NCI-H748 (cell line): ENCODE results near the gene NTRK1.

Experiments used
- DNase-seq: peaks from one replicate; lab custom pipeline; 2025; ENCODE audit not compliant: unreplicated experiment; lab: John Stamatoyannopoulos, UW

Gene NTRK1

GRCh38 chr1:156879876-156880275 lies 19.2 kb downstream of the NTRK1 start:
- DNase-seq = no peak

GRCh38 chr1:156880473-156880872 lies 19.8 kb downstream of the NTRK1 start:
- no peak for DNase-seq

GRCh38 chr1:156881101-156881500 lies 20.4 kb downstream of the NTRK1 start:
- no peak for DNase-seq

- no peak for DNase-seq
These were observed 21.0 kb downstream of the NTRK1 start for GRCh38 chr1:156881663-156882062.

GRCh38 chr1:156882543-156882942 lies 21.9 kb downstream of the NTRK1 start:
- DNase-seq = no peak

- no peak for DNase-seq
These were observed 23.3 kb downstream of the NTRK1 start for GRCh38 chr1:156883919-156884318.

DNA sequence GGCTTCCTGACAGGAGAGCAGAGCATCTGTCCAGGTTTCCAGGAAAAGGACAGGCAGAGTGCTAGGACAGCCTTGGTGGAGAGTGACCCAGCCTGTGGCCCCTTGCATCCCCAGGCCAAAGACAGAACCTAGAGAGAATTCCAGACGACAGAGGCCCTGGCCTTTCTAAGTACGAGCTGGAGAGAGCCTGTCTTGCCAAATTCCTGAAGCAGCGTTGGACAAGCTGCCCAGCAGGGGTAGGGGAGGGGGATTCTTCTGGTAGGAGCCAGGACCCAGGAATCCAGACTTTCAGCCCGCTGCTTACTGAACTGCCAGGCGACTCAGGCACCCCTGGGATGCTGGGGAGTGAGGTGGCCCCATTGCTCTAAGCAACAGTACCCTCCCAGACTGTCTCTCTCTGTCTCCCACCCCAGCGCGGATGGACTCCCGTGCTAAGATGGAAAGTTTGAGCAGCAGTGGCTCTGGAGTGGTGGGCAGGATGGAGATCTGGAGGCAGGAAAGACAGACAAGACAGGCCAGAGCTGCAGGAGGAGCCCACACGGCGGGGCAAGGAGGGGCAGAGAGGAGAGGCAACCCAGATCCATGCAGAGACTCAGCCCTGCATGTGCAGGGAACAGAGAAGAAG lies 24.0 kb downstream of the NTRK1 start:
- DNase-seq = no peak

DNA sequence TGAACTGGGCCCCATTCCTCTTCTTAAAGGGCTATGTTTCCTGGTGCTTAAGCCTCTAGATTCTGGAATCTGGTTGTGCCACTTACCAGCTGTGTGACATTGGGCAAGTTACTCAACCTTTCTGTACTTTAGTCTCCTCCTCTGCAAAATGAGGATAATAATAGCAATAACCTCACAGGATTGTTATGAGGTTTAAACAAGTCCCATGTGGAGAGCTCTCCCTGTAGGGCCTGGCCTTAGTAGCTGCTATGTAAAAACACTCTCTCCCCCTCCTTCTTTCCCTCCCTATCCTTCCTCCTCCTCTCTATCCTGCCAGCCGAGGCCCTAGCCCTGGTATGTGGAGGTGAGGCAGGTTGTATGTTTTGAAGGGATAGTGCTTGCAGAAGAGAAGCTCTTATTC lies 24.6 kb downstream of the NTRK1 start:
- DNase-seq = no peak

- DNase-seq = no peak
These were observed 25.3 kb downstream of the NTRK1 start for GRCh38 chr1:156885880-156886355.

- DNase-seq = no peak
These were observed 26.1 kb downstream of the NTRK1 start for GRCh38 chr1:156886583-156887281.

DNA sequence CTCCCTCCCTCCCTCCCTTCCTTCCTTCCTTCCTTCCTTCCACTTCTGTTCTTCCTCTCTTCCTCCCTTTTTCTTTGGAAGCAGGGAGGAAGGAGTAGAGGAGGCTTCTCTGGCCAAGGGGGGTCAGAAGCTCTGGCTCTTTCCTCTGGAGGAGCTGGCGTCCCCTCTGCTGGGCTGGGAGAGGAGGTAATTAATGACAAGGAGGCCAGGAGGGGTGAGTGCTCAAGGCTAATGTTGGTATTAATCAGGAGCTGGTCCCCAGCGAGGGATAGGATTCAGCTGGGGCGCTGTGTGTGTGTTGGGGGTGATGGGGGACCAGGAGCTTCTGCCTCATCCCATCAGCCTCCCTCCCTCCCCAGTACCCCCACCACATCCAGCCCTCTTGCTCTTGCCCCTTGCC lies 26.7 kb downstream of the NTRK1 start:
- DNase-seq = no peak

GRCh38 chr1:156887734-156888133 lies 27.1 kb downstream of the NTRK1 start:
- DNase-seq = no peak

DNA sequence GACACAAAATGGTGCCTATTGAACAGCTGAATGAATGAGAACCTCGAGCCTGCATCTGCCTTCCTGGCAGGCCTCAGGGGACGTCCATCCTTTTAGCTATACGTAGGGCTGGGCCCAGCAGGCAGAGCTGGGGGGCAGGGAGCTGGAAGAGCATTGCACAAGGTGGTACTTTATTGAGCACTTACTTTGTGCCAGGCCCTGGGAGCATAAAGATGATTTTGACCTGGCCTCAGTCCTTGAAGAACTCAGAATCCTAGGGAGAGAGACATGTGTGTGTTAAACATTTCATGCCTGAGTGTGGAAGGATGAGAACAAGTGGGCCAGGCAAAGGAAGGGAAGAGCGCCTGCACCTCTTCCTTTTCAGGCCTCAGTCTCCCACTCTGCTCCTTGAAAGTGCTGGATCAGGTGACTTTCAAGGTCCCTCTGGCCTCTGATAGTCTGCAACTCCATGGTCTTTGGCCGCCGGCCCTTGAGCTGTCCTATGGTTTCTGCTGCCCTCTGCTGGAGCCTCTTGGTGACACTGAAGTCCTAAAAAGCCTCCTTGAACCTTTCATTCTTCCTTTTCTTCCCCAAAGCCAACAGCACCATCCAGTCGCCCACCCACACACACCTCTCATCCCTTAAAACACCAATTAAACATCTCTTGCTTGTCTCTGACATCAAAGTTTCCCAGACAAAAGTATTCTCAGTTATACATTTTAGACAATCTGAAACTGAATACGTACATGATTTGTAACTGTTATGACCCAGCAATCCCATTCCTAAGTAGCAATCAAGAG lies 29.3 kb downstream of the NTRK1 start:
- DNase-seq = peak; percentile 78

DNA sequence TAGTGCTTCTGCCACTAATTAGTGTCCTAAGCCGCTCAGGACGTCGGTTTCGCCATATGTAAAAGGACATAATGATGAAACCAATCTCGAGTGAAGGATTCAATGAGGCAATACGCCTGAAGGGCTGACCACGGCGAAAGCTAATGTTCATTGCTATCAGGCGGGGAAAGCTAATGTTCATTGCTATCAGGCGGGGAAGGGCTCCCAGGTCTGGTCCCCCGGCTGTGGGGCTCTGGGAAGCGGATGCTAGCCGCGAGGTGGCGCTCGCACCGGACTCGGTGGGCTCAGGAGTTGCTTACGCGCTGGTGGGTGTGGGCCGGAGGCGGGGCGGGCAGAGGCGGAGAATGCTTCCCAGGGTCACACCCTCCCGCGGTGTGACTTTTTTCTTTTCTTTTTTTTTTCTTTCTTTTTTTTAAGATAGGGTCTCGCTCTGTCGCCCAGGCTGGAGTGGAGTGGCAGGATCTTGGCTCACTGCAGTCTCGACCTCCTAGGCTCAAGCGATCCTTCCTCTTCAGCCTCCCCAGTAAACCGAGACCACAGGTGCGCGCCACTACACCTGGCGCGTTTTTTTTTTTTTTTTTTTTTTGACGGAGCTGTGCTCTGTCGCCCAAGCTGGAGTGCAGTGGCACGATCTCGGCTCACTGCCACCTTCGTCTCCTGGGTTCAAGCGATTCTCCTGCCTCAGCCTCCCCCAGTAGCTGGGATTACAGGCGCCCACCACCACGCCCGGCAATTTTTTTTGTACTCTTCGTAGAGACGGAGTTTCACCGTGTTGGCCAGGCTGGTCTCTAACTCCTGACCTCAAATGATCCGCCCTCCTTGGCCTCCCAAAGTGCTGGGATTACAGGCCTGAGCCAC lies 31.8 kb downstream of the NTRK1 start:
- peak; percentile 86 for DNase-seq

DNA sequence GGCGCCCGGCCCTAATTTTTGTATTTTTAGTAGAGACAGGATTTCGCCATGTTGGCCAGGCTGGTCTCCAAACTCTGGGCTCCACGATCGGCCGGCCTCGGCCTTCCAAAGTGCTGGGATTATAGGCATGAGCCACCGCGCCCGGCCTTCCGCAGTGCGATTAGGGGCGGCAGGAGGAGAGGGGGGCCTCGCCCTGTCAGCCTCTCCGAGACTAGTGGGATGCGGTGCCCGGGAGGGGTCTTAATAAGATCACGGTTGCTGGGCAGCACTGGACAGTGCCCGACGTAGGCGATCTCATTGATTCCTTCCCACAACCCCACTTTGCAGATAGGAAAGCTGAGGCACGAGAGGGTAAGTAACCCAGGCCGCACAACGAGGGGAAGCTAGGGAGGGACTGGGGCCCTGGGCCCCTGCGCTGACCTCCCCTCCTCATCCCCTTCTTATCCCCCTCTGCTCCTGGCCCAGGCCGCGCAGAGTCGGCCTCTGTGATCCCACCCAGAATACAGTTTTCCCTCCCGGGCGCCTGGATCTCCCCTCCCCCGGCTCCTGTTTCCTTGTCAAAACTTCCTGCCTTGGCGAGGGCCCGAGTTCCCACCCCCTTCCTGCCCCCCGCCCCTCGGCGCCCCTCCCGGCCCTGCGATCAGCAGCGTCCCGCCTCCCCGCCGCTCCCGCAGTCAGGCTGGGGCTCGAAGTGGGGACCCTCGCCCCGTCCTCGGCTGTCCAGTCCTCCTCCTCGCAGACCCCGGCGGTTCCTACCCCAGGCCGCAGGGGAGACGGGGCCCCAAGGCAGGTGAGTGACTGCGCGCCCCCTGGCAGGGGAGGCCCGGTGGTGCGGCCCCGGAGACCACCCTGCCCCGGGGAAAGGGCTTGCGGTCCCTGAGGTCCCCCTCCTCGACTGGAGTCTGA lies 32.6 kb downstream of the NTRK1 start, which contains the start of gene PEAR1:
PEAR1 (plus strand) TSS at position 671 of the 906 bp plus-strand sequence. CDS start 10,209 bp downstream, outside the sequence.
- DNase-seq = no peak

DNA sequence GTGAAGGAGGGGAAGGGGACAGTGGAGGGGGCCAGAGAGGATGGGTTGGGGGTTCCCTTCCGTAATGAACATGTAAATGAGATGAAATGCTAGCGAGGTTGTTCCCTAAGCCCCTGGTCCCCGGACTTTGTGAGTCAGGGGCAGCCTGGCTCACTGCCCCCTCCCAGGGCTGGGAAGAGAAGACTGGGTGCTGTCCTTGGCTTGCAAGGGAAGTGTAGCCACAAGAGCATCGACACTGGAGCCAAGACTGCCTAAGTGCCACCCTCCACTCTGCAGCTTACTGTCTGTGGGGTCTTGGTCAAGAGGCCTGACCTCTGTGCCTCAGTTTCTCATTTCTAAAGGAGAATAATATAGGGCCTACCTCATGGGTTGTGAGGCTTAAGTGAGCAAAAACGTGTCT lies 33.3 kb downstream of the NTRK1 start:
- DNase-seq = no peak

DNA sequence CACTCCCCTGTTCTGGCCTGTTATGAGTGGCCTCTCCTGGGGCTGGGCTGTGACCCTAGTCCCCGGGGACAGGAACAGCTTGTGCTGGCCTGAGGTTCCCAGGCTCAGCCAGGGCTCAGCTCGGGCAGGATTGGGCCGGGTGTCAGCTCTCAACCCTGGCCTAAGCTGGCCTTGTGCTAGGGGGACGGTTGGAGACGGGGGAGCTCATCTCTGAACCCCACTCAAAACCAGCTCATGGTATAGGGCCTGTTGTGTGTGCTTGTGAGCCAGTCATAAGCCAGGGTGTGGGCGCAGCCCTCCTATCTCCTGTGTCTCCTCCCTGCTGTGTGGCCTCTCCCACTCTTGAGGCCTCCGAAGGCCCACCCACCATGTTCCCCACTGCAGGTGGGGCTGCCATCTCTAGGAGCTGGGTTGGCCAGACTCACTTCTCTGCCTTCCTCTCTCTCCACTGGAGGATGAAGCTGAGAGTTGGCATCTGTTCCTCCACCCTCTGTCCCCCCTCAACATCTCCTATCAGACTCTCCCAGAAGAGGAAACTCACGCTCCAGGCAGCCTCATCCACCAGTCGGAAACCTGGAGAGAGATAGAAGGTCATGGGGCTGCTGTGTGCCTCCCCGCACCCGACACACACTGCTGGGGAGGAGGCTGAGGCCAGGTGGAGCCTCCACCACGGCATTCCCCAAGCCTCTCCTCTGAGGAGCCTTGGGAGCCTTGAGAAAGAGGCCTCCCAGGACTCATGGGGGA lies 34.2 kb downstream of the NTRK1 start:
- DNase-seq = no peak

DNA sequence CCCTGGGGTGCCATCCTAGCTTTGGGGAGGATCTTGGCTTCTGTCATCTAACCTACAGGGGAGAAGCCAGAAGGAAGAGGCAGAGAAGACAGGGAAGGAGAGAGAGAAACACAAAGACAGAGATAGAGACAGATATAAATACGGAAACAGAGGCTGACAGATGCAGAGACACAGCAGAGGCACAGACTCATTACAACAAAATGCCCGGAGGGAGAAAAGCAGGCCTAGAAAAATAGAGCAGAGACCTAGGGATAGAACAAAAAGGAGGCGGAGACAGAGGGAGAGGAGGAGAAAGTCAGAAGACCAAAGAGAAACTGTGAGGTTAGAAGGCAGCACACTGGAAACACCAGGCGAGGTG lies 34.8 kb downstream of the NTRK1 start:
- no peak for DNase-seq

GRCh38 chr1:156895927-156896326 lies 35.3 kb downstream of the NTRK1 start:
- DNase-seq = no peak
